ENCODE results near the gene CPT1A.

The CPT1A gene

DNA sequence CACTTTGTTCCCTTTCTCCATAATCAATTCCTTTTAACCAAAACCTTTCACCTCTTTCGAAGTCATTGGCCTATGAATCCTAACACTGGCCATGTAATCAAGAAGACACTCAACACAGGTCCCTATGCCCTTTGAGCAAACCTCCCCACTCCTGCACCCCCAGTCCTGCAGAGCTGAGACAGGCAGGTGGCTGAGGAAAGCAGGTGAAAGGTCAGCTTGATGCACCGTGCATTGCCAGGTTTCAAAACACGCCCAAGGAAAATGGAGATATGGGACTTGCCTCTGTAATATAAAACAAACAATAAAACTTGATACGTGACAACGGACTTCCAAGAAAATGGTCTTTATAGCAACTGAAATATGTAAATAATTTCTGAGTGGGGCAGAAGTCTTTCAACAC lies 10.6 kb downstream of the CPT1A start:
- DNase-seq (ENCODE audit: low read depth), result no peak

DNA sequence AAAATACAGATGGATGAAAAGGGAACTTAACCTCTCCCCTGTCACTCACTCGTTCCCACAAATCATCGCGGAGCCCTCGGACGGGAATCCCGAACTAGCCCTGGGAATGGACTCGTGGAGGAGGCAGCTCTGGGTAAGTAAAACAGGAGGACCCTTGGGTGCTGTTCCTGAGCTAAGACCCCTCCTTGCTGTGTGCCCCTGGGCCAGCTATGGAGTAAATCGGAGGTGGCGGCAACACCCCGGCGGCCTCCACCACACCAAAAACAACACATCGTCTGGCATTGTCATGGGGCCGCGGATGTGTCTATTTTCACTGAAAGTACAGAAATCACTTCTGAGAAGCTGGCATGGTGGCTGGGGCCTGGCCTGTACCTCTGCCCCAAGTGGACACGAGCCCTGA lies 12.1 kb downstream of the CPT1A start:
- no peak for DNase-seq (ENCODE audit: low read depth)

DNA sequence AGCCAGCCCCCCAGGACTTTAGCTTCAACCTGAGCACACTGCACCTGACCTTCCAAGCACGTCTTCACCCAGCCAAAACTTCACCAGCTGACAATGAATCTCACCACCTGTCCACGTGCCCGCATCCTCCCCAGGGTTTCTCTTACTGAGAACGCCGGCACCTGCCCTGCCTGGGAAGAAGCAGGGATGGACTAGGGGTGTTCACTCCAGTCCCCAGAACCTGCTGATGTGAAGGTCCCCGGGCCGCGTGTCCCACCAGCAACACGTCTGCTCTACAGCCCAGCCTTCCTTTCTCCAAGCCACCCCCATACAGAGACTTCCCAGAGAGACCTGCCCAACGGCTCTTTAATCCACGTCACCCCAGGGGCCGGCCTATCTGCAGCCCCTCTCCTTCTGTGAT lies 12.8 kb downstream of the CPT1A start:
- no peak for DNase-seq (ENCODE audit: low read depth)

DNA sequence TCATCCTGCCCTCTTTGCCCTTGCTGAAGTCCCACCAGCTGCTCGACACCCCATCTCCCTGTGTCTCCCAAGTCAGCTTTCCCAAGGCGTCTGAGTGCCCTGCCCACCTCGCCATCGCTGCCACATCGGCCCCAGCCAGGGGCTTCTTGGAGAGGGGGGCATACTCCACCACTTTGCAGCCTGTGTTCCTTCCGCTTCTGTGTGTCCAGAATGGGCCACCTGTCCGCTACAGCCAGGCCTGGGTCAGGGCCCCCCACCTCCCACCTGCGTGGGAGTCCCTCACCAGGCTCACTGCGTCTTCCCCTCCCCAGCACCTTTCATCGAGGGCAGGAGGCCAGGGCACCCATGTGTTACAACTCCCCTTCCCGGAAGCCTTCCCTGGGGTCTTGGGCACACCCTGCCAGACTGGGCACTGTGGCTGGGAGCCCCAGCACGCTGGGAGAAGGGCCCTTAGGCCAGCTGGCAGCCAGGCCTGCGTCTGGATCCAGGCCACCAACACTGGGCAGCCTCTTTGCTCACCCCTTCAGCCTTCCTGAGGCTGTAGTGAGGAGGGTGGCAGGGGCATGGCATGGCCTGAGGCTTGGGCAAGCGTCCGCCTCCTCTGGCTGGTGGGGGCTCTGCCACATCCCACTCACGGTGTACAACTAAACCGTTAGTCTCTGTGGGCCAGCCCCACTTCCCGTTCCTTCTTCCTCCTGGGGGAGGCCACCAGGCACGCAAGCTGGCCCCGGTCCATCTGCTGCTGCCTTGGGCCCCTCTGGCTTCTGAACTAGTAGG lies 13.4 kb downstream of the CPT1A start:
- DNase-seq (ENCODE audit: low read depth), result no peak

DNA sequence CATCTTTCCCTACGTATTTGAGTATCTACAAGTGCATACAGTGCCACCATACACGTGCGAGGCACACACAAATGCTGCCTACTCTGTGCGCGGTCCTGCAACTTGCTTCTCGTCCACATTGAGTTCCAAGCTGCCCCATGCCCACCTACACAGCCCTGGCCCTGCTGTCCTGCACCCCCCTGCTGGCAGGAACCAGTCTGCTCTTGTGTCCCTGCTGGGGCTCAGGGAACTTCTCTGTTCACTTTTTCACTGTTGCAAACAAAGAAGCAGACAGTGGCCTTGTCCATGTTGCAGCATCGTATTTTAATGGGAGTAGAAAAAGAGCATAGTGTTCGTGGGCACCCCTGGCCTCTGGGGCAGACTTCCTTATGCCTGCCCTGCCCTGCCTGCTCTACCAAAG lies 14.0 kb downstream of the CPT1A start:
- DNase-seq (ENCODE audit: low read depth), result no peak

DNA sequence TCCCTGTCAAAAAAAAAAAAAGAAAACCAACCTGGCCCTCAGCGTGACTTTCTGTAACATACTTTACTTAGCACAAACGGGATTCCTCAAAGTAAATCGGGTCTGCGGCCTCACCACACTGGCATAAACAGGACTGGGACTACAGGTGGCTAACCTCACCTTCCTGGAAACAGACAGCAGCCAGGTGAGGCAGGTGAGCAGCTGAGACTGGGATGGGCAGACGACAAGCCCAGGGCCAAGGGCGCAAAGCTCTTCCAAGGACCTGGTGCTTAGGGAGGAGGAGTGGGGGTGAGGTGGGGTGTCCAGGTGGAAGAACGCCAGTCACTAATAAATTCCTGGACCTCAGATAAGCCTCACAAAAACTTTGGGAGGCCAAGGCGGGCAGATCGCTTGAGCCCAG lies 15.0 kb downstream of the CPT1A start:
- DNase-seq (ENCODE audit: low read depth), result no peak

DNA sequence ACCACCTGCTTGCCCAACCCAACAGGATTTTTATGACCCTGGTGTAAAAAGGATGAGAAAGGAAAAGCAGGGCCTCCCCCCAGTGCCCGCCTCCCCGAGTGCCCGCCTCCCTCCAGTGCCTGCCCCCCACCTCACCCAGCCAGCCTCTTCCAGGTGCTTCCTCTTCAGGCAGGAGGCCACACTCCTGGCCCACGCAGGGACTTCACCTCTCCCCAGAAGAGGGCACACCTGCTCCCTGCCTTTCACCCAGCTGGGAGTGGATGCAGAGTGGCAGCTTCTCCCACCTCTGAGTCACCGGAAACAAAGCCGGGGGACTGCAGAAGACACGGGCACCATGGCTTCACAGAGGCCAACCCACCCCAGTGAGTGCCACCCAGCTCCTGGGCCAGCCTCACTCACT lies 16.1 kb downstream of the CPT1A start:
- no peak for DNase-seq (ENCODE audit: low read depth)

DNA sequence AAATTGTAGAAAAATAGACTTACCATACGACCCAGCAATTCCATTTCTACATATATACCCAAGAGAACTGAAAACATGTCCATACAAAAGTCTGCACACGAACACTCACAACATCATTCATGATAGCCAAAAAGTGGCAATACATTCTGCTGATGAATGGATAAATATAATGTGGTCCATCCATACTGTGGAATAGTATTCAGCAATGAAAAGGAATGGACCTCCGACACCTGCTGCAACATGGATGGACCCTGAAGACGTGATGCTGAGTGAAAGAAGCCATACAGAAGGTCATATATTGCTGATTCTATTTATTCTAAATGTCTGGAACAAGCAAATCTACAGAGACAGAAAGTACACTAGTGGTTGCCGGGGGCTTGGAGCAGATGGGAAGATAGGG lies 19.2 kb downstream of the CPT1A start:
- DNase-seq (ENCODE audit: low read depth), result no peak

DNA sequence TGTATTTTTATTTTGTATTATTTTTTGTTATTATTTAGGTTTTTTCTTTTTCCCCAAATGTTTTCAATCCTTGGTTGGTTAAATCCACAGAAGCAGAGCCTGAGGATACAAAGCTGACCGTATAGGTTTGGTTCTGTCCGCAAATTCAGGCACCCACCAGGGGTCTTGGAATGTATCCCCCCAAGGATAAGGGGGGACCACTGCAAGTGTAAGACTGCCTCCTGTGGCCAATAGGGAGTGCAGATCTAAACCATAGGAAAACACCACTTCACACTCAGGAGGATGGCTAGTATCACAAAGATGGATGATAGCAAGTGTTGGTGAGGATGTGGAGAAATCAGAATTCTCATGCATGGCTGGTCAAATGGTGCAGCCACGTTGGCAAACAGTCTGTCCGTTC lies 20.0 kb downstream of the CPT1A start:
- DNase-seq (ENCODE audit: low read depth), result no peak

DNA sequence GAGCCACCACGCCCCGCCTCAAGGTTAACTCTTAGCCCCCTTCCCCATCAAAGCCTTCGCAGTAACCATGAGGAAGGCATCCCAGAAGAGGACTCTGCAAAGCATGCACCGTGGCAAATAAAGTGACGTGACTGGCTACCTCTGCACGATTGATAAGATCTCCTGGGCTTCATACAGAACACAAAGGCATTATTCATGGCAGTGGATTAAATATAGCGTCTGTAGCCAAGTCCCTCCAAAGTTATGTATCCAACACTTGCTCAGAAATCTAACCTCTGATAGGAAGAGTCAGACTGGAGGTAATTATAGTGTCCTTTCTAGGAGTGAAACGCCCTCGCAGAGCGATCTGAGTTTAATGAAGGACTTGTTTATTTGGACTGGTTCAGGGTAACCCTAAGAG lies 22.4 kb downstream of the CPT1A start:
- DNase-seq (ENCODE audit: low read depth), result no peak

DNA sequence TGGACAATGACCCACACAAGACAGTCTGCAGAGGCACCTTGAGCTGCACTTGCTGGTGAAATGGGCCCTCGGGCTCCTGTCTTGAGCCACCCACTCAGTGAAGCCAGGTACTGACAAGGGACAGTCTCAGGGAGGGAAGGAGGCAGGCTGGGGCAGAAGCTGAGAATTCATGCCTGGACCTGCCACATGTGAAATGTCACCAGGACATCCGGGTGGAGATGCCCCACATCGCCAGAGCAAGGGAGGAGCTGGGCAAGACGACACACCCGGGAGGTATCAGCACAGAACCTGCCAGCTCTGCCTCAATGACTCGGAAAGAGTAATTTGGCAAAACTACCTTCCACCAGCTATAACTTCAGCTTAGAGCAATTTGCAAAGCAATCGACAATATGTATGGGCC lies 23.5 kb downstream of the CPT1A start:
- DNase-seq (ENCODE audit: low read depth), result no peak

DNA sequence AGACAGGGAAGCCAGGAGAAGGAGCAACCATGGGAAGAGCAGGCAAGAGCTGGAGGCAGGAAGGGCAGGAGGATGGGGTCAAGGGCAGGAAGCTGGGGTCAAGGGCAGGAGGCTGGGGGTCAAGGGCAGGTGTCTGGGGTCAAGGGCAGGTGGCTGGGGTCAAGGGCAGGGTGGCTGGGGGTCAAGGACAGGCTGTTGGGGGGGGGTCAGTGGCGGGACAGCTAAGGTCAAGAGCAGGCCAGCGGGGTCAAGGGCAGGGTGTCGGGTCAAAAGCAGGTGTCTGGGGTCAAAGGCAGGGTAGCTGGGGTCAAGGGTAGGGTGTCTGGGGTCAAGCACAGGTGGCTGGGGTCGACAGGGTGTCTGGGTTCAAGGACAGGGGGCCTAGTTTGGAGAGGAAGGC lies 24.2 kb downstream of the CPT1A start:
- DNase-seq (ENCODE audit: low read depth), result no peak

DNA sequence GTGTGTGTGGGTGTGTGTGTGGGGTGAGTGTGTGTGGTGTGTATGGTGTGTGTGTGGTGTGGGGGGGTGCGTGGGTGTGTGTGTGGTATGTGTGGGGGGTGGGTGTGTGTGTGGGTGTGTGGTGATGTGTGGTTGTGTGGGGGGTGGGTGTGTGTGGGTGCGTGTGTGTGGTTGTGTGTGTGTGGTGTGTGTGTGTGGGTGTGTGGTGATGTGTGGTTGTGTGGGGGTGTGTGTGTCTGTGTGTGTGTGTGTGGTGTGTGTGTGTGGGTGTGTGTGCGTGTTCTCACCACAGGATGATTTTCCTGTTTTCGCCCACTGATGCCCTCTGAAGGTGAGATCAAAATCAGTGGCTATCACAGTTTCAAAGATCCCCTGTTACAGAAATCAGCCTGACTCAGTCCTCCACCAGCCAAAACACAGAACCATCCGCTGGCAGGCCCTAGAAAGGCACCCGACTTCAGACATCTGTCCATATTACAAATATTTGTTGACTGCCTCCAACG lies 24.7 kb downstream of the CPT1A start:
- no peak for DNase-seq (ENCODE audit: low read depth)

DNA sequence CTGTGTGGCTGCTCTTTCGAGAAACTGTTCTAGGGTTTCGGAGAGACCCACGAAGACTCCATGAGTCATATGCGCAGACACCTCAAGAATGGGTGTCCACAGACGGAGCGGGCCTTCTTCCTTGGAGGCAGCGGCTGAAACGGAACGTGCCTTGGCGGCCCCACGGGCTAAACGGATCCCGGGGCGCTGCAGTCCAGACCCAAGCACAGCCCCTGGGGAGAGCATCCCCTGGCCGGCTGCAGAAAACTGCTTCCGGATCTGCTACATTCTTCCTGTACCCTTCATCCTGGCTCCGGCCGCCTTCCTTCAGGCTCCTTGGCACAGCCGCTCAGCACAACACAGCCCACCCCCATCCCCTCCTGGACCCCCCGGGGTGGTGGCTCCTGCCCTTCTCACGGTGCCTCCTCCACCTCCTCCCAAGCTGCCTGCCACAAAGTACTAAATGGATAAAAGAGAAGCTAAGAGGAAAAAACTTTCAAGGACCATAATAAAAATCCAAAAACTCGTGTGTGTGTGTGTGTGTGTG lies 25.4 kb downstream of the CPT1A start:
- DNase-seq (ENCODE audit: low read depth), result no peak

DNA sequence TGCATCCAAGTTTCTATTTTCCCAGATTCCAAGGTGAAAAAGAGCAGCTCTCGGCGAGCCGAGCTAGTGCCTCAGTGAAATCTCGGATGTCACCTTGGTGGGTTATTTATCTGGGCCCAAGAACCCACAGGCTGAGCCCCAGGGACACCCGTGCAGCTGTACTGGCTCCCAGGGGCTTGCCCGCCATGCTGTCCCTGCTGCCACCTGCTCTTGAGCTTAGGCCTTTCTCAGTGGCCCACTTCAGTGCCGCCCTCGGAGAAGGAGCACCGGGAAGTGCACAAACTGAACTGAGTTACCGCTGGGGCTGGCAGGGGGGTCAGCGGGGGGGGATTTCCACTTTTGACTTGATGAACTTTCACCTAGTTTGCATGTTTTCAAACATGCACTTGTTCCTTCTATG lies 27.9 kb downstream of the CPT1A start:
- no peak for DNase-seq (ENCODE audit: low read depth)

DNA sequence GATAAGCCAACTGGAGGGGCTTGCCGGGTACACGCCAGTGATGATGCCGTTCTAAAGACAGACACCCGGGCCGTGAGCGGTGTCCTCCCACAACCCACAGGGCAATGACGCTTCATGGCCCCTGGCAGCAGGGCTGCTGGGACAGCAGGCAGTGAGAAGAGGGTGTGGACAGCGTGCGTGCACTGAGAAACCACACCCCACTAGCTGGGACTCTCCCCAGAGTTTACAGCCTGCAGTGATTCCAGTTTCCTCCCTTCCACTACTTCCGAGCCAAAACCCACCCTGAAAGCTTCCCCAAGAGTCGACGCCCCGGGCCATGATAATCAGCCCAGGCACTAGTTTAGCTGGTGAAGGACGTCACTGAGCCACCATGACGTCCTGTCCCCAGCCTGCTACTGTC lies 29.2 kb downstream of the CPT1A start:
- DNase-seq (ENCODE audit: low read depth), result no peak

DNA sequence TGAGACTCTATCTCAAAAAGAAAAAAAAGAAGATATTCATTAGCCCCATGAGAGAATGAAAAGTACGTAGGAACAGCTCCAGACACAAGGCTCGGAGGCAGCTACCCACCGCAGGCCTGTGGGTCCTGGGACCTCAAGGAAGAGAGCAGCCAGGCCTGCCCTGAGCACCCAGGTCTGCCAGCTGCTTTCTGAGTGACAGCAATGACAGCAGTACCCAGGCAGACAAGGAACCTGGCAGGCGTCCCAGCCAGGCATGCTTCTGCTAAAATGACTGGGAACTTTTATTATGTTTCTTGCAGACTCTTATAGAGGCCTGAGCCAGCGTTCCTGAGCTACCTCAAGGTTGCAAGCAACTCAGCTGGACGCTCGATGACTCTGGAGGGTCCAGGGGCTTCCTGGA lies 31.6 kb downstream of the CPT1A start:
- DNase-seq (ENCODE audit: low read depth), result no peak

DNA sequence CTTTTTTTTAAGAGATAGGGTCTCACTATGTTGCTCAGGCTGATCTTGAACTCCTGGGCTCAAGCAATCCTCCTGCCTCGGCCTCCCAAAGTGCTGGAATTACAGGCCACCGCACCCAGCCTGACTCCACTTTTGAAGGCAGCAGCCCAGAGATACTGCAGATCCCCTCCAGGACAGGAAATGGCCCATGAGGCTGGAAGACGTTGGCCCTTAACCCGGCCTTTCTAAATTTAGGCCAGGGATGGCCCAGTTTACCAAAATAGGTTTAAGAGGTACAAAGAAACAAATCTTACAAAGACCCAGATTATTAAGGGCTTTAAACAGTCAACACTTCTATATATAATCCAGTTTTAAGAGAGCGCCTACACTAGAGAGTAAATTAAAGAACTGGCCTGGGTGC lies 32.2 kb downstream of the CPT1A start:
- no peak for DNase-seq (ENCODE audit: low read depth)

DNA sequence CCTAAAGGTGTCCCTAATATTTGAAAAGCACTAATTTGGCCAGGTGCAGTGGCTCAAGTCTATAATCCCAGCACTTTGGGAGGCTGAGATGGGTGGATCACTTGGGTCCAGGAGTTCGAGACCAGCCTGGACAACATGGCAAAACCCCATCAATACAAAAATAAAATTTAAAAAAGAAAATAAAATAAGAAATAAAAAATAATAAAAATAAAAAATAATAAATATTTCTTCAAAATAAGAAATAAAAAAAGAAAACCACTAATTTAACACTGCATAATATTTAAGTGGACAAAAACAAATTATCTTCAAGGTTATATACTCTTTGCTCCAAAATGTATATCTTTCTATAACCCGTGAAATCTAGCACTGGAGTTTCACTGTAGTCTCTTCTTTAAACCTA lies 32.9 kb downstream of the CPT1A start:
- no peak for DNase-seq (ENCODE audit: low read depth)

DNA sequence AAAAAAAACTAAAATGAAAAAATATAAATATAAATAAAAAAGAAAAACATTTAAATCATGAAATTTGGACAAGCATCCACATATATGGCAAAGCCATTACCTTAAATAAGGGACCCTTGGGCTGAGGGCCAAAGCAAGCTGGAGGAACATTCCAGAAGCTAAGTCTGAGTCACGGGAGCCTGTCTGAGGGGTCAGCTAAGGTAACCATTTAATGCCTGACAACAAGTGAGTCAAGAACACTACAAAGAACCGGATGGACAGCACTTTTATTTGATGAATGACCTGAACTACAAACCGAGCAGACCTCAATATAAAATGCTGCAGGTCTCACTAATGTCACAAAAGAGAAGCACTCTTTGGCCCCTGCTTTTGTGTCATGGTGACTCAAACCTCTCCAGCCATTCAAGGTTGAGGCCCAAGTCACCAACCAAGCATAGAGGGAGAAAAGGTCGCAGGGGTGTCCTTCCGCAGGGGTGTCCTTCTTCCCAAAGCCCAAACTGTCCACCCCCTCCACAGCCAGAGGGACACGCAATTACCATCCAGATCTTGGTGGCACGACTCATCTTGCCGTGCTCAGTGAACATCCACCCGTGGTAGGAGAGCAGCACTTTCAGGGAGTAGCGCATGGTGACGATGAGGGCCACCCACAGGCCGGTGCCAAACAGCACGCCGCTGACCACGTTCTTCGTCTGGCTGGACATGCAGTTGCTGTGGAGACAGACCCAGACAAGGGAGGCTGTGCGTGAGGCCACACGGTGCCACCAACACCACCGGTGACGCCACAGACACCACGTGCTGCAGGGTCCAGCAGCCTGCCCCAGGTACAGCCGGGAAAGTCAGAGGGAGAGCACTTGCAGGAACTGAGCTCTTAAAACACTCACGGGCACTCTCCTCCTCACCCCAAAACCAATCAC lies 34.5 kb downstream of the CPT1A start:
- DNase-seq (ENCODE audit: low read depth), result no peak

DNA sequence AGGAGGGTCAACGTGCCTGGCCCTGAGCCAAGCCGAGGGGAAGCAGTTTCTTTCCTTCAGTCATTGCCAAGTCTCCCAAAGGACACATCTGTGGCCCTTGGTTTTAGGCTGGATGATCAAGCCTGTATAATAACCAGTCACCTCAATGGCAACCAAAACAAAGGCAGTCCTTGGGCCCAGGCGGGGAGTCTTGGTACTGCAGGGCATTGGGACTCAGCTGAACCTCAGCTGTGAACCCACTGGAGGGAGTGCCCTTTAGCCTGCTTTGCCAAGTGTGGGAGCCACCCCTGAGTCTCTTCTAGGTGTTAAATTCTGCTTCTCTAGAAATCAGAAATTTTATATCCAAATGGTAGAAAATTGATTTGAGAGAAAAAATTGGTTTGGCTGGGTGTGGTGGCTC lies 36.9 kb downstream of the CPT1A start:
- no peak for DNase-seq (ENCODE audit: low read depth)

DNA sequence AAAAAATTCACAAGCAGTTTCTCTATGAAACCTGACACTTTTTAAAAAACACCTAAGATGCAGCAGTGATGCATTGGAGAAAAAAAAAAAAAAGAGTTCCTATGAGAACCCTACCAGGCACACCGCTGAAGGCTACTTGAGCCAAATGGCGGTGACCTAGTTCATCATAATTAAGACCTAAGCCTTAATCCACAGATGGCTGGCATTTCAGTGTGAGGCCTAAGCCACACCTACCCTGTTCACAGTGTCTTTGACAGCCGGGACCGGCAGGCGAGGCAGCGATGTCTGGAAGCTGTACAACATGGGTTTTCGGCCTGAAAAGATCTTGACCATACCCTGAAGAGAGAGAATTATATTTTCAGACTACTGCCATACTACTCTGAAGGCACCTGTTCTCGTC lies 38.0 kb downstream of the CPT1A start:
- no peak for DNase-seq (ENCODE audit: low read depth)

DNA sequence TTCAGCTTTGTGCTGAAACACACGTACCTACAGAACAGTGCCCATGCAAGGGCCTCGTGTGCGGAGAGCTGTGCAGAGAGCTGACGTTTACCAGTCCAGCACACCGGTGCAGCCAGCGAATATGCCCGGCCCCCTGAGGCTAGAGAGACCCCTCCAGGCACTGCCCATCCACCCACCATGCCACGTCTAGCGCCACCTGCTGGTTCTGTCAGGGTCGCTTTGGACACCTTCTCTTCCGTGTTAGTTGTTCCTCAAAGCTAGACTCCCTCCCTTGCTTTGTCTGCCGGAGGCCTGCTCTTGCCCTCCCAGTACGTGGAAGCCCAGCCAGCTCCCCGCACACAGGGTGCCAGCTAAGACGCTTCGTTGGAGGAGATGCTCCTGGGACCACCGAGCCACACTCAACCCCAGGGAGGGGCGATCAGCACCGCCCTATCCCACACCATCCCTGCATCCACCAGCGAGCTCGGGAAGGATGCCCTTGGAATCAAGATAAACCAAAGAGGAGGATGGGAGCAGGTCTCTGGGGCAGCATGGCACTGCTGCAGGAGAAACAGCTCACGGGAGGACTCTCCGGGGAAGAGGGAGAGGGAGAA lies 43.4 kb downstream of the CPT1A start:
- DNase-seq (ENCODE audit: low read depth), result no peak
